ENCODE measurements around the gene VAMP2. TPM values are rescaled to one million over a fixed set of nuclear protein-coding genes. Genes with fewer than 3 reads are reported as not detected.

The VAMP2 gene
- total and polyA plus RNA-seq, 9 of the 15 experiments (the other 6 are each of a cell fraction or from before 2014, with no cell fraction given), result 2.3 to 31.8 (median 6.0) TPM

DNA sequence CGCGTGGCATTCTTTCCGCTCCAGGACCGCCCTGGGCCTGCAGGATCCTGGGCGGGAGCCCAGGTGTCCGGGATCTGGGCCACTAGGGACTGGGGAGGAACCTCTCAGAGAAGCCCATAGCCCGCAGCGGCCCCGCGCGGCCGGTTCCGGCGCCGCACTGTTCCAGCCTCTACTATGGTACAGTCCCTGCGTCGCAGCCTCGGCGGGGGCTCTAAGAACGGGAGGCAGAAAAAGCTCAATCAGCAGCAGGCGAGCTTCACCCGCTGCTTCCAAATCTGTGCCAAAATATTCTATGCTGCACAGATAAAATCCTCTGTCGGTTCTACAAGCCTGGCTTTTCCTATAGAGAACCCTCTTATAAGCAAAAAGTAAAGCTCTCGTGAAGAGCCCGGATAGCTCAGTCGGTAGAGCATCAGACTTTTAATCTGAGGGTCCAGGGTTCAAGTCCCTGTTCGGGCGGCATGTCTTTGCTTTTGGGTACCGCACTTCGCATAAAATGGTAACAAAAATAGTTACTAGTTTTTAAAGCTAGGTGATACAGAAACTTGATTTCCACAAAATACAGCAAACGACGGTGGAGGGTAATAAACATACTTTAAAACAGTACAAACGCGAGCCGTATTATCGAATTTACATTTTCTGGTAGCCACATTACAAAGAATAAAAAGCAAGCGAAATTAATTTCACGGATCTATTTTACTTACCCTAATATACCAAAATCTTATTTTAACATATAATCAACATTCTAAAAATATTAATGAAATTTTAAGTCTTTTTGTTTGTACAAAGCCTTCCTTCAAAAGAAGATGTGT is 43.8 kb downstream of the VAMP2 start (continued):
- TF ChIP-seq ESRRA (IDR thresholded peaks at IDR 0.05; ENCODE audit: borderline replicate concordance, low read depth) (no peak), RAD21 (CRISPR knock-in tag; conservative IDR thresholded peaks at IDR 0.05 in 1 of 2, IDR thresholded peaks at IDR 0.05 in 1 of 2) (peak; percentile 52 to 68), ZNF668 (CRISPR knock-in tag; IDR thresholded peaks at IDR 0.05) (0 out of 2 replicates have a peak, but pooled peaks have one; percentile 52), HNRNPH1 (optimal IDR thresholded peaks at IDR 0.05; ENCODE audit: low read depth, low read length) (no peak), CREB1 (IDR thresholded peaks at IDR 0.05) (no peak), CREB1 (CRISPR knock-in tag; IDR thresholded peaks at IDR 0.05) (0 out of 2 replicates have a peak, but pooled peaks have one; percentile 28), GABPB1 (CRISPR knock-in tag; IDR thresholded peaks at IDR 0.05) (peak; percentile 31; the same call in 1 of the 2 replicates), ATF7 (IDR thresholded peaks at IDR 0.05) (peak; percentile 36; the same call in 1 of the 2 replicates), ZNF263 (CRISPR knock-in tag; IDR thresholded peaks at IDR 0.05; ENCODE audit: borderline replicate concordance) (peak; percentile 48; the same call in 1 of the 2 replicates), TBL1XR1 (IDR thresholded peaks at IDR 0.05; ENCODE audit: low read length in 2 of 2) (peak in 1 of 2 experiments; percentile 87; a peak in 1 of 4 replicates), ZNF764 (CRISPR knock-in tag; IDR thresholded peaks at IDR 0.05; ENCODE audit: low read depth) (peak; percentile 69; the same call in 1 of the 2 replicates)
- TF ChIP-seq, protein P1, sequence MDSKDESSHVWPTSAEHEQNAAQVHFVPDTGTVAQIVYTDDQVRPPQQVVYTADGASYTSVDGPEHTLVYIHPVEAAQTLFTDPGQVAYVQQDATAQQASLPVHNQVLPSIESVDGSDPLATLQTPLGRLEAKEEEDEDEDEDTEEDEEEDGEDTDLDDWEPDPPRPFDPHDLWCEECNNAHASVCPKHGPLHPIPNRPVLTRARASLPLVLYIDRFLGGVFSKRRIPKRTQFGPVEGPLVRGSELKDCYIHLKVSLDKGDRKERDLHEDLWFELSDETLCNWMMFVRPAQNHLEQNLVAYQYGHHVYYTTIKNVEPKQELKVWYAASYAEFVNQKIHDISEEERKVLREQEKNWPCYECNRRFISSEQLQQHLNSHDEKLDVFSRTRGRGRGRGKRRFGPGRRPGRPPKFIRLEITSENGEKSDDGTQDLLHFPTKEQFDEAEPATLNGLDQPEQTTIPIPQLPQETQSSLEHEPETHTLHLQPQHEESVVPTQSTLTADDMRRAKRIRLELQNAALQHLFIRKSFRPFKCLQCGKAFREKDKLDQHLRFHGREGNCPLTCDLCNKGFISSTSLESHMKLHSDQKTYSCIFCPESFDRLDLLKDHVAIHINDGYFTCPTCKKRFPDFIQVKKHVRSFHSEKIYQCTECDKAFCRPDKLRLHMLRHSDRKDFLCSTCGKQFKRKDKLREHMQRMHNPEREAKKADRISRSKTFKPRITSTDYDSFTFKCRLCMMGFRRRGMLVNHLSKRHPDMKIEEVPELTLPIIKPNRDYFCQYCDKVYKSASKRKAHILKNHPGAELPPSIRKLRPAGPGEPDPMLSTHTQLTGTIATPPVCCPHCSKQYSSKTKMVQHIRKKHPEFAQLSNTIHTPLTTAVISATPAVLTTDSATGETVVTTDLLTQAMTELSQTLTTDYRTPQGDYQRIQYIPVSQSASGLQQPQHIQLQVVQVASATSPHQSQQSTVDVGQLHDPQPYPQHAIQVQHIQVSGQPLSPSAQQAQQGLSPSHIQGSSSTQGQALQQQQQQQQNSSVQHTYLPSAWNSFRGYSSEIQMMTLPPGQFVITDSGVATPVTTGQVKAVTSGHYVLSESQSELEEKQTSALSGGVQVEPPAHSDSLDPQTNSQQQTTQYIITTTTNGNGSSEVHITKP (IDR thresholded peaks at IDR 0.05; ENCODE audit: partially characterized antibody), result peak; percentile 82
- TF ChIP-seq, protein P2, sequence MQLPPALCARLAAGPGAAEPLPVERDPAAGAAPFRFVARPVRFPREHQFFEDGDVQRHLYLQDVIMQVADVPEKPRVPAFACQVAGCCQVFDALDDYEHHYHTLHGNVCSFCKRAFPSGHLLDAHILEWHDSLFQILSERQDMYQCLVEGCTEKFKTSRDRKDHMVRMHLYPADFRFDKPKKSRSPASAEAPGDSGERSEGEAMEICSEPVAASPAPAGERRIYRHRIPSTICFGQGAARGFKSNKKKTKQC (CRISPR knock-in tag; IDR thresholded peaks at IDR 0.05), result 0 out of 2 replicates have a peak, but pooled peaks have one; percentile 35
